Effector memory CD4-positive, alpha-beta T cell (primary cell): ENCODE measurements around the gene MCM9.

ENCODE experiments used
- DNase-seq, 3 donors: peaks; one replicate each; pipeline ENCODE4 v3.0.0-alpha.2; 2020
- H3K27ac ChIP-seq: 2 replicates; pipeline ENCODE4 v1.7.0; 2013; ENCODE audit warnings: mild to moderate bottlenecking, low read length, moderate library complexity; ENCODE audit not compliant: insufficient read depth, poor library complexity, severe bottlenecking
- H3K27me3 ChIP-seq: replicated peaks from 2 replicates; pipeline ENCODE4 v1.7.0; 2013; ENCODE audit warnings: mild to moderate bottlenecking, low read length; ENCODE audit not compliant: insufficient read depth, control insufficient read depth, poor library complexity, severe bottlenecking
- H3K36me3 ChIP-seq: 2 replicates; pipeline ENCODE4 v1.7.0; 2013; ENCODE audit warnings: mild to moderate bottlenecking, low read length, moderate library complexity; ENCODE audit not compliant: control insufficient read depth, insufficient read depth
- H3K4me1 ChIP-seq: 2 replicates; pipeline ENCODE4 v1.7.0; 2013; ENCODE audit warnings: low read length, mild to moderate bottlenecking; ENCODE audit not compliant: control insufficient read depth, insufficient read depth, poor library complexity, severe bottlenecking
- H3K4me3 ChIP-seq: 2 replicates; pipeline ENCODE4 v1.7.0; 2013; ENCODE audit warnings: low read length, low read depth, mild to moderate bottlenecking; ENCODE audit not compliant: insufficient read depth, poor library complexity, severe bottlenecking
- H3K9me3 ChIP-seq: 2 replicates; pipeline ENCODE4 v1.7.0; 2013; ENCODE audit warnings: mild to moderate bottlenecking, low read length, moderate library complexity; ENCODE audit not compliant: control insufficient read depth

Gene MCM9

DNA sequence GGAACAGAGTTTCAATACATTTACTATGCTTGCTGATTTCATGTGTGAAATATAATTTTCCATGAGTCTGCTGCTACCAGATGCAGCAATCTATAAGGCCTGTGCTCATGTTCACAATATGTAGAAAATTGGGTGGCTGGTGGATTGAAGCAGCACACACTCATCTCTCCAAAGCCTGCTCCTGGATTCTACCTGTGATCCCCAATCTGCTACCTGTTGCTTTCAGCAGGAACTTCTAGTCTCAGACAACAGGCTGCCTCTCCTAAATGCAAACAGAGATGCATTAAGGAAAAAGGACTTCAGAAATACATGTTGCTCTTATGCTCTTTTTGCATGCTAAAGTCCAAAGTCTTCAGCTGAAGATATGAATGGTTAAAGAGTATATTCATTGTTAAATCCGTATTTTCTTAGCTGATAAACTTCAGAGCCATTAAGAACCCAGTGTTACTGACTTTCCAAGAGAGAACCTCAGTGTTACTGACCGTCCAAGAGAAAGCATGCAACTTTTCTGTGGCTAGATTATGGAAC lies 30.9 kb upstream of the MCM9 start:
- no peaks in the 10 kb centered on the region for H3K27me3 ChIP-seq
- no peak overlapping the region for H3K27ac ChIP-seq
- H3K4me3 ChIP-seq: no peak overlapping the region
- DNase-seq: no peak
- H3K4me1 ChIP-seq: no peaks in the 10 kb centered on the region
- H3K36me3 ChIP-seq: no peaks in the 10 kb centered on the region
- no peaks in the 10 kb centered on the region for H3K9me3 ChIP-seq

DNA sequence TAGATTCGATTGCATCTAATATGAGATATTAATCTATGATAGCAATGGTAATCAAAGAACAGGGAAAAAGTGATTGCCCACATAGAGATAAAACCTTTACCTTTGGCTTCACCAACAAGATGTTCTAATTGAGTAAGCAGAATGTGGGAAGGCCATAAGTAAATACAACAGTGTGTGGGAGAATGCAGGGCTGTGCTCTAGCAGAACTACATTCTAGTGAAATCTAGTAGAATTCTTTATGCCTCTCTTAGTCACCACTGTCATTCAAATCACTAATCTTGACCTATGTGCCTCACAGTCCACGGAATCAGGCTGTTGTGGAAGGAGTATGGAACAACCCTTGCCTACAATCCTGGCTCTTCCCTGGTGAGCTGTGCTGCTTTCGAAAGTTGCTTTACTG lies 30.4 kb upstream of the MCM9 start:
- Histone ChIP-seq H3K4me3 (no peak overlapping the region), H3K9me3 (no peaks in the 10 kb centered on the region), H3K36me3 (no peaks in the 10 kb centered on the region), H3K27ac (no peak overlapping the region), H3K4me1 (no peaks in the 10 kb centered on the region), H3K27me3 (no peaks in the 10 kb centered on the region)
- DNase-seq: no peak

GRCh38 chr6:118963003-118963402 lies 28.0 kb upstream of the MCM9 start:
- H3K9me3 ChIP-seq: no peaks in the 10 kb centered on the region
- DNase-seq: no peak
- H3K4me3 ChIP-seq: no peak overlapping the region
- H3K27ac ChIP-seq: no peak overlapping the region
- no peaks in the 10 kb centered on the region for H3K36me3 ChIP-seq
- H3K4me1 ChIP-seq: no peaks in the 10 kb centered on the region
- H3K27me3 ChIP-seq: no peaks in the 10 kb centered on the region

- Histone ChIP-seq H3K36me3 (no peaks in the 10 kb centered on the region), H3K4me1 (no peaks in the 10 kb centered on the region), H3K27me3 (no peaks in the 10 kb centered on the region), H3K4me3 (no peak overlapping the region), H3K27ac (no peak overlapping the region), H3K9me3 (no peaks in the 10 kb centered on the region)
- no peak for DNase-seq
Measured at GRCh38 chr6:118959903-118960302, 24.9 kb upstream of the MCM9 start.

DNA sequence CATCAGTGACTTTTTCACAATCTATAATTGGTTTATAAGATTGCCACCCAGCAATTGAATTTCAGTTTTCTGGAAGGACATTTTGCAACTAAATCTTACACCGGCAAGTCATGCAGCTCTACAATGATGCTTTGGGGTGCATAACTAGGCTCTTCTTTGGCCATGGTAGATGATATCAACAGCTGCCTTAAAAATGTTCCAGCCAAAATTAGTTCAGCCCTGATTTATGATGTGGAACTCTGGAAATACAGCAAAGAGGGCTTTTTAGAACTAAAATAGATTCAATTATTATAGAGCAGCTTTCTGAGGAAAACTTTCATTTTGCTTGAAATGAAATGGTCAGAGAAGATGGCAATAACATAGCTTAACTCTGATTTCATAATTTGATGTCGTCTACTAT lies 18.4 kb upstream of the MCM9 start:
- Histone ChIP-seq H3K4me1 (no peaks in the 10 kb centered on the region), H3K27me3 (no peaks in the 10 kb centered on the region), H3K9me3 (no peaks in the 10 kb centered on the region), H3K4me3 (no peak overlapping the region), H3K36me3 (no peaks in the 10 kb centered on the region), H3K27ac (no peak overlapping the region)
- no peak for DNase-seq

DNA sequence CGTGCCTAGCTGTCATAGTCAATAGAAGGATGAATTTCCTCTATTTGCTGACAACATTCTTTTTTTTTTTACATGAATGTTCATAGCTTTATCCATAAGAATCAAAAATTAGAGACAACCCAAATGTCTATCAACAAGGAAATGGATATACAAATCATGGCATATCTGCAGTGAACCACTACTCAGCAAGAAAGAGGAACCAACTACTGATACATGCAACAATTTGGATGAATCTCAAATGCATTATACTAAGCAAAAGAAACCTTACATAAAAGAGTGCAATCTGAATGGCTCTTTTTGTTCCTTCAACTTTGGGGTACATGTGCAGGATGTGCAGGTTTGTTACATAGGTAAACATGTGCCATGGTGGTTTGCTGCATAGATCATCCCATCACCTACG lies 17.7 kb upstream of the MCM9 start:
- Histone ChIP-seq H3K27ac (no peak overlapping the region), H3K4me1 (no peaks in the 10 kb centered on the region), H3K9me3 (no peaks in the 10 kb centered on the region), H3K27me3 (no peaks in the 10 kb centered on the region), H3K4me3 (no peak overlapping the region), H3K36me3 (no peaks in the 10 kb centered on the region)
- DNase-seq: no peak

DNA sequence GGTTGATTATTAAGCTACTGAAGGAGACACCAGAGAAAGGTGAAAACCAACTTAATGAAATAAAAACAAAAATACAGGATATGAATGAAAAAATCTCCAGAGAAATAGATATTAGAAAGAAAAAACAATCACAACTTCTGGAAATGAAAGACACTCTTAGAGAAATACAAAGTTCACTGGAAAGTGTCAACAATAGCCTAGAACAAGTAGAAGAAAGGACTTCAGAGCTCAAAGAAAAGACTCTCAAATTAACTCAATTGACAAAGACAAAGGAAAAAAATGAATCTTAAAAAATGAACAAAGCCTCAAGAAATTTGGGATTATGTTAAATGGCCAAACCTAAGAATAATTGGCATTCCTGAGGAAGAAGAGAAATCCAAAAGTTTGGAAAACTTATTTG lies 10.3 kb upstream of the MCM9 start:
- Histone ChIP-seq H3K27me3 (no peaks in the 10 kb centered on the region), H3K27ac (no peak overlapping the region), H3K4me3 (no peak overlapping the region), H3K9me3 (no peaks in the 10 kb centered on the region), H3K4me1 (no peaks in the 10 kb centered on the region), H3K36me3 (no peaks in the 10 kb centered on the region)
- DNase-seq: no peak

DNA sequence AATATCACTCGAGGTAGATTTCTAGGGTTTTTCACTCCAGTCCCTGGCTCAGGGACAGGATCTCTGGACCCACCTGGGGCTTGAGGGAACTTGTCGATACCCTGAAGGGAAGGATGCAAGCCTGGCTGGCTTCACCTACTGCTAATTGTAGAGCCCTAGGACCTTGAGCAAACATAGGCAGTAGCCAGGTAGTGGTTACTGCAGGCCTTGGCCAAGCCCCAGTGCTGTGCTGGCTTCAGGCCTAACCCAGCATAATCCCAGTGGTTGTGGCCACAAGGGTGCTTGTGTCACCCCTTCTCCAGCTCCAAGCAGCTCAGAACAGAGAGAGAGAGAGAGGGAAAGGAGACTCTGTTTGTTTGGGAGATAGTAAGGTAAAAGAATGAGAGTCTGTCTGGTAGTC lies 5.8 kb upstream of the MCM9 start:
- H3K4me1 ChIP-seq: no peaks in the 10 kb centered on the region
- no peak overlapping the region for H3K27ac ChIP-seq
- no peak overlapping the region for H3K4me3 ChIP-seq
- no peaks in the 10 kb centered on the region for H3K36me3 ChIP-seq
- no peaks in the 10 kb centered on the region for H3K9me3 ChIP-seq
- no peak for DNase-seq
- H3K27me3 ChIP-seq: no peaks in the 10 kb centered on the region

DNA sequence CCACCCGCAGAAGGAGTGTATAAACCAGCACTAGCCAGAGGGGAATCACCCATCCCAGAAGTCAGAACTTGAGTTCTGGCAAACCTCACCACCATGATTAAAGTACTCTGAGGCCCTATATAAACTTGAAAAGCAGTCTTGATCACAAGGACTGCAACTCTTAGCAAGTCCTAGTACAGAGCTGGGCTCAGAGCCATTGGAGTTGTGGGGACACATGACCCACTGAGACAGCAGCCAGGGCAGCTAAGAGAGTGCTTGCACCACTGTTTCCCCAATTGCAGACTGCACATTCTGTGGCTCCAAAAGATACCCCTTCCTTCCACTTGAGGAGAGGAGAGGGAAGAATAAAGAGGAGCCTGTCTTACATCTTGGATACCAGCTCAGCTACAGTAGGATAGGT lies 4.7 kb upstream of the MCM9 start:
- Histone ChIP-seq H3K27ac (no peak overlapping the region), H3K36me3 (no peaks in the 10 kb centered on the region), H3K9me3 (no peaks in the 10 kb centered on the region), H3K4me1 (peaks cover 7% of the 10 kb centered on the region), H3K27me3 (no peaks in the 10 kb centered on the region), H3K4me3 (no peak overlapping the region)
- no peak for DNase-seq

DNA sequence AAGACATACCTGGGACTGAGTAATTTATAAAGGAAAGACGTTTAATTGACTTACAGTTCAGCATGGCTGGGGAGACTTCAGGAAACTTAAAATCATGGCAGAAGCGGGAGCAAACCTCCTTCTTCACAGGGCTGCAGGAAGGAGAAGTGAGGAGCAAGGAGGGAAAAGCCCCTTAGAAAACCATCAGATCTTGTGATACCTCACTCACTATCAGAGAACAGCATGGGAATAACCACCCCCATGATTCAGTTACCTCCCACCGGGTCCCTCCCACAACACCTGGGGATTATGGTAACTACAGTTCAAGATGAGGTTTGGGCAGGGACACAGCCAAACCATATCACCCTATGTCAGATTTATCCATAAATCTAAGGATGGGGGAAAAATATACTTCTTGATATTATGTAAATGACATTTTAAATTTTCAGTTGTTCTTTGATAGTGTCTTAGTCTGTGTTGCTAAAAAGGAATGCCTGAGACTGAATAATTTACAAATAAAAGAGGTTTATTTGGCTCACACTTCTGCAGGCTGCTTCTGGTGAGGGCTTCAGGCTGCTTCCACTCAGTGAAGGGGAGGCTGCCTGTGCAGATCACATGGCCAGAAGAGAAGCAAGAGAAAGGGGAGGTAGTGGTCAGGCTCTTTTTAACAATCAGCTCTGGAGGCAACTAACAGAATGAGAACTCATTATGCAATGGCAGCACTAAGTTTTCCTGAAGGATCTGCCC lies 1.2 kb upstream of the MCM9 start:
- peaks cover 7% of the 10 kb centered on the region for H3K4me1 ChIP-seq
- no peak overlapping the region for H3K4me3 ChIP-seq
- no peak overlapping the region for H3K27ac ChIP-seq
- no peaks in the 10 kb centered on the region for H3K9me3 ChIP-seq
- no peak for DNase-seq
- H3K27me3 ChIP-seq: no peaks in the 10 kb centered on the region
- peaks cover 7% of the 10 kb centered on the region for H3K36me3 ChIP-seq
